Measurements from ENCODE around the gene LDLRAP1. TPM values are rescaled to one million over a fixed set of nuclear protein-coding genes. Genes with fewer than 3 reads are reported as not detected.
A peak's percentile ranks its signal among the peaks of the same experiment; 100 is the strongest.
"Not testable (repeated sequence)": the region's sequence is repeated elsewhere in the genome, so short reads cannot be mapped to it uniquely, and the experiment has no call there.

Gene LDLRAP1
- total and polyA plus RNA-seq, 9 of the 15 experiments (the other 6 are each of a cell fraction or from before 2014, with no cell fraction given) = 0.56 to 29.6 (median 16.2) TPM

DNA sequence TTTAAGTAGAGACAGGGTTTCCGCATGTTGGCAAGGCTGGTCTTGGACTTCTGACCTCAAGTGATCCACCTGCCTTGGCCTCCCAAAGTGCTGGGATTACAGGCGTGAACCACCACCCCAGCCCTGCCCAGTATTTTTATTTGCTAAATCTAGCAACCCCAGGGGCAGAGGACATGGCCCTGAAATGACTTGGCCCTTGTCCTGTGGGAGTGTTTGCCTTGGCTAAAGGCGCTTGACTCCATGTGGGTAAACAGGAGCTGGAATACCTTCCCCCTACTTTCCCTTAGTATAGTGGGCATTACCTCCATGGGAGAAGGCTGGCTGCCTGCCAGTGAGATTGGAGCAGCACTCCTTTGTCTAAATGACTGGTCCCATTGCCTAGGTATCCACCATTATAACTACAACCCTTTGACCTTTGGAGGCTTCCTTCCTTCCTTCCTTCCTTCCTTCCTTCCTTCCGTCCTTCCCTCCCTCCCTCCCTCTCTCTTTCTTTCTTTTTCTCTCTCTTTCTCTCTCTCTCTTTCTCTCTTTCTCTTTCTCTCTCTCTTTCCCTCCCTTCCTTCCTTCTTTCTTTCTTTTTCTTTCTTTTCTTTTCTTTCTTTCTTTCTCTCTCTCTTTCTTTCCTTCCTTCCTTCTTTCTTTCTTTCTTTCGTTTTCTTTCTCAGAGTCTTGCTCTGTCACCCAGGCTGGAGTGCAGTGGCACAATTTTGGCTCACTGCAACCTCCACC, 57.7 kb downstream of the LDLRAP1 start:
- H3K4me3 ChIP-seq; BruUV-seq (replicated peaks); H3K36me3 ChIP-seq (ENCODE audit: control insufficient read depth, insufficient read depth, low read length); in situ Hi-C loops (cut with MboI); DNase-seq (ENCODE audit: extremely low read depth in 1 of 4, low spot score in 3 of 4); H3K4me1 ChIP-seq (replicated peaks in 1 of 2; ENCODE audit: control insufficient read depth in 2 of 2, insufficient read depth in 2 of 2, low read length in 2 of 2); H3K4me2 ChIP-seq (ENCODE audit: insufficient read depth, low read length); intact Hi-C loops (cut with micrococcal nuclease); H4K20me1 ChIP-seq (replicated peaks; ENCODE audit: control insufficient read depth, insufficient read depth, low read length); FAIRE-seq; CTCF ChIA-PET (ENCODE audit: low intra/inter-chr PET ratio); H3K27ac ChIP-seq (ENCODE audit: extremely low read depth, low read depth, low read length); H3K9ac ChIP-seq (ENCODE audit: insufficient read depth in 1 of 2, low read depth in 2 of 2, low read length in 2 of 2); H3K9me1 ChIP-seq (ENCODE audit: control insufficient read depth, insufficient read depth, low read length); H3K79me2 ChIP-seq (ENCODE audit: control insufficient read depth, insufficient read depth, low read length); H2AFZ ChIP-seq (ENCODE audit: low read depth, low read length); H3K9me3 ChIP-seq (replicated peaks; ENCODE audit: control insufficient read depth, insufficient read depth, low read depth, low read length); ATAC-seq: not testable (repeated sequence)
- POLR2A ChIA-PET = interaction anchor here (0.6 to 0.8 kb wide), 2 partner anchors 11 to 57 kb away, joined by 3 read pairs; no protein-coding TSS in a partner anchor
- WGBS (ENCODE audit: insufficient coverage, low coverage, missing lambda C conversion rate) = 18% methylated on average over 4 of the region's 5 CpGs
- H3K27me3 ChIP-seq (ENCODE audit: control insufficient read depth in 2 of 2, insufficient read depth in 2 of 2, low read length in 2 of 2) = peaks cover 35 to 47% of the 10 kb centered on the region in 2 experiments
- TF ChIP-seq, protein P1, sequence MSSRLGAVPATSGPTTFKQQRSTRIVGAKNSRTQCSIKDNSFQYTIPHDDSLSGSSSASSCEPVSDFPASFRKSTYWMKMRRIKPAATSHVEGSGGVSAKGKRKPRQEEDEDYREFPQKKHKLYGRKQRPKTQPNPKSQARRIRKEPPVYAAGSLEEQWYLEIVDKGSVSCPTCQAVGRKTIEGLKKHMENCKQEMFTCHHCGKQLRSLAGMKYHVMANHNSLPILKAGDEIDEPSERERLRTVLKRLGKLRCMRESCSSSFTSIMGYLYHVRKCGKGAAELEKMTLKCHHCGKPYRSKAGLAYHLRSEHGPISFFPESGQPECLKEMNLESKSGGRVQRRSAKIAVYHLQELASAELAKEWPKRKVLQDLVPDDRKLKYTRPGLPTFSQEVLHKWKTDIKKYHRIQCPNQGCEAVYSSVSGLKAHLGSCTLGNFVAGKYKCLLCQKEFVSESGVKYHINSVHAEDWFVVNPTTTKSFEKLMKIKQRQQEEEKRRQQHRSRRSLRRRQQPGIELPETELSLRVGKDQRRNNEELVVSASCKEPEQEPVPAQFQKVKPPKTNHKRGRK (tag; IDR thresholded peaks at IDR 0.05) = peak; percentile 93
- TF ChIP-seq NFIC (IDR thresholded peaks at IDR 0.05) = peak; percentile 47; the same call in 1 of the 2 replicates

DNA sequence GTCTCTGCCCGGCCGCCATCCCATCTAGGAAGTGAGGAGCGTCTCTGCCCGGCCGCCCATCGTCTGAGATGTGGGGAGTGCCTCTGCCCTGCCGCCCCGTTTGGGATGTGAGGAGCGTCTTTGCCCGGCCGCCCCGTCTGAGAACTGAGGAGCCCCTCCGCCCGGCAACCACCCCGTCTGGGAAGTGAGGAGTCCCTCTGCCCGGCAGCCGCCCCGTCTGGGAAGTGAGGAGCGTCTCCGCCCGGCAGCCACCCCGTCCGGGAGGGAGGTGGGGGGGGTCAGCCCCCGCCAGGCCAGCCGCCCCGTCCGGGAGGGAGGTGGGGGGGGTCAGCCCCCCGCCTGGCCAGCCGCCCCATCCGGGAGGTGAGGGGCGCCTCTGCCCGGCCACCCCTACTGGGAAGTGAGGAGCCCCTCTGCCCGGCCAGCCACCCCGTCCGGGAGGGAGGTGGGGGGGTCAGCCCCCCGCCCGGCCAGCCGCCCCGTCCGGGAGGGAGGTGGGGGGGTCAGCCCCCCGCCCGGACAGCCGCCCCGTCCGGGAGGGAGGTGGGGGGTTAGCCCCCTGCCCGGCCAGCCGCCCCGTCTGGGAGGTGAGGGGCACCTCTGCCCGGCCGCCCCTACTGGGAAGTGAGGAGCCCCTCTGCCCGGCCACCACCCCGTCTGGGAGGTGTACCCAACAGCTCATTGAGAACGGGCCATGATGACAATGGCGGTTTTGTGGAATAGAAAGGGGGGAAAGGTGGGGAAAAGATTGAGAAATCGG, 60.6 kb downstream of the LDLRAP1 start:
- POLR2A ChIA-PET; H3K36me3 ChIP-seq (ENCODE audit: control insufficient read depth, insufficient read depth, low read length); H2AFZ ChIP-seq (ENCODE audit: low read depth, low read length); intact Hi-C loops (cut with micrococcal nuclease); CTCF ChIA-PET (ENCODE audit: low intra/inter-chr PET ratio); H3K27ac ChIP-seq (ENCODE audit: extremely low read depth, low read depth, low read length); H3K4me3 ChIP-seq; H3K9me3 ChIP-seq (replicated peaks; ENCODE audit: control insufficient read depth, insufficient read depth, low read depth, low read length); ATAC-seq; H4K20me1 ChIP-seq (replicated peaks; ENCODE audit: control insufficient read depth, insufficient read depth, low read length); H3K4me2 ChIP-seq (ENCODE audit: insufficient read depth, low read length); H3K79me2 ChIP-seq (ENCODE audit: control insufficient read depth, insufficient read depth, low read length); DNase-seq (ENCODE audit: extremely low read depth in 1 of 4, low spot score in 3 of 4); BruUV-seq (replicated peaks); in situ Hi-C loops (cut with MboI); FAIRE-seq; H3K4me1 ChIP-seq (replicated peaks in 1 of 2; ENCODE audit: control insufficient read depth in 2 of 2, insufficient read depth in 2 of 2, low read length in 2 of 2); H3K9me1 ChIP-seq (ENCODE audit: control insufficient read depth, insufficient read depth, low read length); H3K9ac ChIP-seq (ENCODE audit: insufficient read depth in 1 of 2, low read depth in 2 of 2, low read length in 2 of 2): not testable (repeated sequence)
- 33% methylated on average over 9 of the region's 55 CpGs for WGBS (ENCODE audit: insufficient coverage, low coverage, missing lambda C conversion rate)
- peaks cover 24 to 26% of the 10 kb centered on the region in 2 experiments for H3K27me3 ChIP-seq (ENCODE audit: control insufficient read depth in 2 of 2, insufficient read depth in 2 of 2, low read length in 2 of 2)

Measured in K562 (cell line).